ENCODE data around the gene HIPK4. TPM values are rescaled to one million over a fixed set of nuclear protein-coding genes. Genes with fewer than 3 reads are reported as not detected.
"Not testable (repeated sequence)": the region's sequence is repeated elsewhere in the genome, so short reads cannot be mapped to it uniquely, and the experiment has no call there.

Gene HIPK4
- total RNA-seq, 1 donor from 2014 or later, result not detected

DNA sequence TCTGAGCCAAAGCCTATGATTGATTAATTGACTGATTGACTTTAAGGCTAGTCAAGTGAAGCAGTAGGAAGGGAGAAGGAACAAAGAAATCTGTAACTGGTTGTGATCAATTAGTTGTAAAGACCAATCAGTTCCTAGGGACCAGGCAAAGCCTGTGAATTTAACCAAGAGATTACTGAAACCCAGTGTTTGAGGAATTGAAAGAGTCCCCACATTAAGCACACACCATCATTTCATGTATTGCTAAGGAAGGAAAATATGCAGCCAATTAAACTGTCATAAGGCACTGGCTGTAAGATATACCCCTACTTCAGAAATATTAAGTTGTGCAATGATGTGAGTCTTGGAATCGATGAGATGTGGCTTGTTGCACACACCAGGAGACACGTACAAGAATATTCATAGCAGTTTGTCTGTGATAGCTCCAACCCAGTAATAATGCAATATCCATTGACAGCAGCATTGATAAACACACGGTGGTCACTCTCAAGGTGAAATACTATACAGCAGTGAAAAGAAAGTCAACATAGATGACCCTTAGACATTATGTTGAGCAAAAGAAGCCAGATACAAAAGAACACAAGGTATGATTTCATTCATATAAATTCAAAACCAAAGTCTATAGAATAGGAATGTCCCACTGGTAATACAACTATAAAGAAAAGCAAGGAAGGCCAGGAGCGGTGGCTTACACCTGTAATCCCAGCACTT, 50.8 kb downstream of the HIPK4 start:
- DNase-seq (ENCODE audit: low read depth), result no peak
- no peak overlapping the region for H3K4me3 ChIP-seq (ENCODE audit: low read depth, low read length)
- TF ChIP-seq, protein P1, sequence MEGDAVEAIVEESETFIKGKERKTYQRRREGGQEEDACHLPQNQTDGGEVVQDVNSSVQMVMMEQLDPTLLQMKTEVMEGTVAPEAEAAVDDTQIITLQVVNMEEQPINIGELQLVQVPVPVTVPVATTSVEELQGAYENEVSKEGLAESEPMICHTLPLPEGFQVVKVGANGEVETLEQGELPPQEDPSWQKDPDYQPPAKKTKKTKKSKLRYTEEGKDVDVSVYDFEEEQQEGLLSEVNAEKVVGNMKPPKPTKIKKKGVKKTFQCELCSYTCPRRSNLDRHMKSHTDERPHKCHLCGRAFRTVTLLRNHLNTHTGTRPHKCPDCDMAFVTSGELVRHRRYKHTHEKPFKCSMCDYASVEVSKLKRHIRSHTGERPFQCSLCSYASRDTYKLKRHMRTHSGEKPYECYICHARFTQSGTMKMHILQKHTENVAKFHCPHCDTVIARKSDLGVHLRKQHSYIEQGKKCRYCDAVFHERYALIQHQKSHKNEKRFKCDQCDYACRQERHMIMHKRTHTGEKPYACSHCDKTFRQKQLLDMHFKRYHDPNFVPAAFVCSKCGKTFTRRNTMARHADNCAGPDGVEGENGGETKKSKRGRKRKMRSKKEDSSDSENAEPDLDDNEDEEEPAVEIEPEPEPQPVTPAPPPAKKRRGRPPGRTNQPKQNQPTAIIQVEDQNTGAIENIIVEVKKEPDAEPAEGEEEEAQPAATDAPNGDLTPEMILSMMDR (conservative IDR thresholded peaks at IDR 0.05; ENCODE audit: low read depth, low read length), result no peak

DNA sequence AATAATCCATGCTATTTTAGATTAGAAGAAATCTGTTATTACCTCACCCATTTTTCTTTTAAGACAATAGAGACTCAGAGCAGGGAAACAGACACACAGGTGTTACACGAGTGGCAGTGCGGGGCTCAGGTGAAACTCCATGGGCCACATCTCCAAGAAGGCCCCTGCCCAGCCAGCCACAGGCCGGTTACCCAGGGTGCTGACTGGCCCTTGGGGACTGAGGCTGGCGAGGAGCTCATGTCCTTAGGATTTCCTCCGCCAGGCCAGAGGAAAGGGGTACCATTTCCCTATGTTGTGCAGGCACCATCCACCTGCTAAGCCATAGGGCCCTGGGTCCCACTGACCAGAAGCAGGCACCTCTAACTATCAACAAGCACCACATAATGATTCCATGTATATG, 52.4 kb downstream of the HIPK4 start:
- DNase-seq (ENCODE audit: low read depth), result no peak
- H3K4me3 ChIP-seq (ENCODE audit: low read depth, low read length), result no peak overlapping the region
- TF ChIP-seq, protein P1 (conservative IDR thresholded peaks at IDR 0.05; ENCODE audit: low read depth, low read length), result no peak

DNA sequence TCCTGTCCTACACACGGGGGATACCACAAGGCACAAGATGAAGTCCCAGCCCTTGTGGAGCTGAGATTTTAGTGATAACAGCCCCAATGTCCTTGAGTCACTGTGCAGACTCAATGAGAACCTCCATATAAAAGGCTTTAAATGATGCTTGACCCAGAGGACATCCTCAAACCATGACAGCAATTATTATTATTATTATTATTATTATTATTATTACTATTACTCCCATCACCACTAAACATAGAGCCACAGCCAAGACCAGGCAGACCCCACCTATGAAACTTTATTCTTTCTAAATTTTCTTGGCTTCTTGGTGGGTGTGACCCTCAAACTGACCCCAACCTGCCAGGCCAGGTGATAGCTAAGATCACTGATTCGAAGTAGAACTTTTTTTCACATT, 52.9 kb downstream of the HIPK4 start:
- DNase-seq (ENCODE audit: low read depth), result no peak
- no peak overlapping the region for H3K4me3 ChIP-seq (ENCODE audit: low read depth, low read length)
- TF ChIP-seq, protein P1 (conservative IDR thresholded peaks at IDR 0.05; ENCODE audit: low read depth, low read length), result no peak

DNA sequence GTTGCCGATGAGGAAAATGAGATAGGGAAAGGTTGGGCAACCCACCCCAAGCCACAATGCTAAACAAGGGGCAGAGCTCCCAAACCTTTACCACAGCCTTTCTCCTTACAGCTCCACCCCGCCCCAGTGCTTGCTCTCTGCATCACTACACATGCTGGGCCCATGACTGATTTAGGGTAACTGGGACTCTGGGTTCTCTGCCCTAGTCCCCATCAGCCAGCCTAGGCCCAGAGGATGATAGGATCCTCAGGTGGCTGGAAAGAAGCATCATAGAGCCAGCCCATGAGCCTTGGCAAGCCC, 53.4 kb downstream of the HIPK4 start:
- TF ChIP-seq, protein P1 (conservative IDR thresholded peaks at IDR 0.05; ENCODE audit: low read depth, low read length), result no peak
- no peak overlapping the region for H3K4me3 ChIP-seq (ENCODE audit: low read depth, low read length)
- no peak for DNase-seq (ENCODE audit: low read depth)

DNA sequence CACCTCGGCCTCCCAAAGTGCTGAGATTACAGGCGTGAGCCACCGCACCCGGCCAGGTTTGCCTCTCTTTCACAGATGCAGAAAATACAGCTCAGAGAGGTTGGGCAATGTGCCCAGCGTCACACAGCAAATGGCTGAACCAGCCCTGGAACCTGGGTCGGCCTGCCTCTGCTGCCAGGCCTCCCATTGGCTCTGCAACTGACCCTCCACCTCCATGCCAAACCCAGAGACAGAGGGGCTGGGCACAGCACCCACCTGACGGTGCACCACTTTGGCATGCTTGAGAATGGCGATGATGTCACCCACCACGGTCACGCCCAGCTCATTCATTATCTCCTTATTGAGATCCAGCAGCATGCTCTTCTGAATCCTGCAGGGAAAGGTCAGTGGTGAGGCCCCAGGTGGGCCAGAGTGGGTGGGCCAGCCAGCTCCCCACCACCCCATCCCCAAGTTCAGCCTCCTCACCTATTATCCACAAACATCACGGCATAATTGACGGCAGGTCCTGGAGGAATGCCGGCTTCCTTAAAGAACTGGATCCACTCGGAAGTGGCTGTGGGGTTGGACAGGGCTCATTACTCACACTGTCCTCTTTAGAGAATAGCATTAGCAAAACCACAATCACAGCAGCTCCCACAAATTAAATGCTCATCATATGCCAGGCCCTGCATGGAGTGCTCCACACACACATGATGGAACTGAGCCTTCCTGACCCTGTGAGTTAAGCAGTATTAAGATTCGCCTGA, 54.0 kb downstream of the HIPK4 start:
- H3K4me3 ChIP-seq (ENCODE audit: low read depth, low read length), result no peak overlapping the region
- TF ChIP-seq, protein P1 (conservative IDR thresholded peaks at IDR 0.05; ENCODE audit: low read depth, low read length), result no peak
- DNase-seq (ENCODE audit: low read depth), result no peak

DNA sequence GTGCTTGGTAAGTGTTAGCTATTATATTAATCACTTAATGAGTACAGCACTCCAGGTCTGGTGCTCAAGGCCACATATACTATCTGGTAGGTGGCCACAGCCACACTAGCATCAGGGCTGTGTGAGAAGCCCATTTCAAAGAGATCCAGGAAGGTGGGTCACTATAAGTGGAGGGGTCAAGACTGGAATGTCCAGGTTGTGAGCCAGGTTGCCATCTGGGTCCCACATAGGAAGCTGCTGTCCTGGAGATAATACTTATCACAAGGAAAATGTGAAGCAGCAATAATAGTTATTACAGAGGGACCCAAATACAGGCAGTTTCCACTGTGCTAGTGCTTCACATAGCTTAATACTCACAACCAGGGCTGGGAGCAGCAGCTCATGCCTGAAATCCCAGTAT, 54.9 kb downstream of the HIPK4 start:
- H3K4me3 ChIP-seq (ENCODE audit: low read depth, low read length), result no peak overlapping the region
- TF ChIP-seq, protein P1 (conservative IDR thresholded peaks at IDR 0.05; ENCODE audit: low read depth, low read length), result no peak
- DNase-seq (ENCODE audit: low read depth), result no peak

DNA sequence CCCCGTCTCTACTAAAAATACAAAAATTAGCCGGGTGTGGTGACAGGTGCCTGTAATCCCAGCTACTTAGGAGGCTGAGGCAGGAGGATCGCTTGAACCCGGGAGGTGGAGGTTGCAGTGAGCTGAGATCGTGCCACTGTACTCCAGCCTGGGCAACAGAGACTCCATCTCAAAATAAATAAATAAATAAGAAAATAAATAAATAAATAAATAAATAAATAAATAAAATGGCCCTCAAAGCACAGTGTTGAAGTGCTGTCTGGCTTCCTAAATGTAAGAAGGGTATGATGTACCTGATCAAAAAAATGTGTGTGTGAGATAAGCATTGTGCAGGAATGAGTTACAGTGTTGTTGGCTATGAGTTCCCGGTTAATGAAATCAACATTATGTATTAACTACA, 56.9 kb downstream of the HIPK4 start:
- not testable (repeated sequence) for H3K4me3 ChIP-seq (ENCODE audit: low read depth, low read length); DNase-seq (ENCODE audit: low read depth)

All from epithelial cell of proximal tubule (primary cell).